ENCODE data around the gene RHO.
"Not testable (repeated sequence)": the region's sequence is repeated elsewhere in the genome, so short reads cannot be mapped to it uniquely, and the experiment has no call there.

The RHO gene

DNA sequence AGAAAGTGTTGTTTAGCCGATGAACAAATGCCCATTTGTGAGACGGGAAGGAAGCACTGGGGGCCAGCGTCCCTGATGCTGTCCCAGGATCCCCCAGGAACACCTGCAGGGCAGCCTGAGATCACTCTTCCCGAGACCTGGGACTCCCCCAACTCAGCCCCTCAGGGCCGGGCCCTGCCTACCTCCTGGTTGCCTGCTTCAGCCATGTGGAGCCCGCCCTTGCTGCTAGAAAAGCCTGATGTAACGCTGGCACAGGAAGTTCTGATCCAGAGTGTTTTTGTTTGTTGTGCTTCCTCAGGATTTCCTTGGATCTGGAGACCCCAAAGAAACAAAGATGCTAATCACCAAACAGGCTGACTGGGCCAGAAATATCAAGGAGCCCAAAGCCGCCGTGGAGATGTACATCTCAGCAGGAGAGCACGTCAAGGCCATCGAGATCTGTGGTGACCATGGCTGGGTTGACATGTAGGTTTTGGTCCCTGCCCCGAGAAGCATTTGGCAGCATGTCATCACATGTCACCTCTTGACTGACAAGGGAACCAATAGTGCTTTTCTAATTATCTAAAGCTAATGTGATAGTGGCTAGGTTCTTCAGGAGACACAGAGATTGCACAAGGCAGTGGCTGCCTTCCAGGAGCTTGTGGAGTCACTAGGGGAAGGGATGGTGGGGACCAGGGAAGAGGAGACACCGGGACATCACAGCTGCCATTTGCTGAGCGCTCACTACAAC, 28.7 kb upstream of the RHO start:
- not testable (repeated sequence) for DNase-seq (ENCODE audit: low spot score)

DNA sequence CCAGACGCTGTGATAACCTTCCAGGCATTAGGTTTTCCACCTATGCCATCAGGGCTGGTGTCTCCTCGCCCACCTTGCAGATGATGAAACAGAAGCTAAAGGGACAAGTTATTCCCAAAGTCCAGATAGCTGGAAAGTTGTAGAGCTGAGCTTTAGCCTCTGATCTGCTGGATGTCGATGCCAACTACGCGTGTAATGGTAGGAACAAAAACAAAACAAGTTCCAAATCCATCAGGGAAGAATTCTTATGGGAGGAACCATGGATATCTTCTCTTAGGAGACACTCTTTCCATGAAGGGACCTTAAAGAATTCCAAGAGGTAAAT, 28.1 kb upstream of the RHO start:
- no peak for DNase-seq (ENCODE audit: low spot score)

GRCh38 chr3:129501630-129502029, 26.8 kb upstream of the RHO start:
- DNase-seq (ENCODE audit: low spot score): no peak

DNA sequence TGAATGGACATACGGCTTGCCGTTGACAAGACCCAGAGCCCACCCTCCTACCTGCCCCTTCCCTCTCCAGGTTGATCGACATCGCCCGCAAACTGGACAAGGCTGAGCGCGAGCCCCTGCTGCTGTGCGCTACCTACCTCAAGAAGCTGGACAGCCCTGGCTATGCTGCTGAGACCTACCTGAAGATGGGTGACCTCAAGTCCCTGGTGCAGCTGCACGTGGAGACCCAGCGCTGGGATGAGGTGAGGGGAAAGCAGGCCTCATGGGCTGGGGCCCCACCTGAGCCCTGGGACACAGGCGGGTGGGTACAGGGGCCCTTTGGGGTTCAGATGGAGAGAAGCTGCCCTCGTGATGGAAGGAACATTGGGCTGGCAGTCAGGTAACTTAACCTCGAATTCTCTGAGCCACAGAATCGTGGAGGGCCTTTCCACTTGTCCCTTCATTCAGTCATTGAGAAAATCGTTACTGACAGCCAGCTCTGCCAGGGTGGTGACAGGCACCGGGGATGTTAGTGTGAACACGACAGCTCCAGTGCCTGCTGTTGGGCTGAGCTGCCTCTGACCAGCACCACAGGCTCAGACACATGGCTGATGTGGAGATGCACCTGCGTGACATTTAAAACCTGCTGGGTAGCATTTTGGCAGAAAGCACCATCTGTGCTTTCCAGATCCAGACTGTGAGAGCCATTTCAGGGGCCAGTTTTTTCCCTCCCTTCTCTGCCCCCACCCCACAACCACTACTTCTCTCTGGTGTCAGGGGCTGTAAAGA, 25.6 kb upstream of the RHO start:
- DNase-seq (ENCODE audit: low spot score): no peak

- DNase-seq (ENCODE audit: low spot score): no peak
Measured at GRCh38 chr3:129503471-129504291, 24.8 kb upstream of the RHO start.

DNA sequence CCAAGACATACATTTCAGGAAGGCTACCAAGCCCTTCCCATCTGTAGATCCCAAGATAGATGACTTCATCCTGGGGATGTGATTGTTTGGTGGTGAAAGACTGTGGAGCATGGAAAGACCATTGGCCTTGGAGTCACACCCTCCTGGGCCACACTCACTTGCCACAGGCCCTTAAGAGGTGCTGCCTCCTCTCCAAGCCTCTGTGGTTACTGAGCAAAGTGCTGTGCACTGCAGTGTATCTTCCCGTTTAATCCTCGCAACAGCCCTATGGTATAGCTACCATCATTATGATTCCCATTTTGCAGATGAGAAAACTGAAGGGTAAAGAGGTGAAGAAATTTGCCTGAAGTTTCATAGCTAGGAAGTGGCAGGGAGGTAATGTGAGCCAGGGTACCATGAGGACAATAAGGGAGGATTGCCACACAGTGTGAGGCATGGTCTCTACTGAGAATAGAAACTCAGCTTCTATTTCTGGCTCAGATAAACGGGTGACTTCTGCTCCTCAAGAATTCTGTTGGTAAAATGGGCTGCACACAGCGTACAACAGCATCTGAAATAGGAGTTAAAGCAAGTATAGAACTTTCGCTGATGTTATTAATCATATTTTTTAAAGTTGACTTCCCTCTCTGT, 23.9 kb upstream of the RHO start:
- no peak for DNase-seq (ENCODE audit: low spot score)

DNA sequence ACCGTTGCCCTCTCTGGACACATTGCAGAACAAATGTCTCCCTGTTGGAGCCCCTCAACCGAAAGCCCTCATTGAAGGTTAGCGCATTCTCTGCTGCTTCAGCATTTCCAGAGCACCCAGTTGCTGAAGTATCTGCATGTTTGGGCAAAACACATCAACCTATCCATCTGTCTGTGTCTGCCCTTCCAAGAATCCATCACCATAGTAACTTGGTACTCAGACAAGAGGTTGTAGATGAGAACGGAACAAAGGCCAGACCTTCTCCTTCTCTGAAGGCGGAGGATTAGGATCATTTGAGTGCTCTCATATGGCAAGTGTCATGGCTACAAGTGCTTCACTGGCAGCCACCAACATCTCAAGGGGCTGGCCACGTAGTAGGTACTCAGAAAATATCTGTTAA, 23.1 kb upstream of the RHO start:
- DNase-seq (ENCODE audit: low spot score): no peak

- no peak for DNase-seq (ENCODE audit: low spot score)
Measured at GRCh38 chr3:129506231-129506742, 22.2 kb upstream of the RHO start.

GRCh38 chr3:129507181-129507831, 21.1 kb upstream of the RHO start:
- no peak for DNase-seq (ENCODE audit: low spot score)

- DNase-seq (ENCODE audit: low spot score): no peak
Measured at GRCh38 chr3:129512595-129512994, 15.8 kb upstream of the RHO start.

DNA sequence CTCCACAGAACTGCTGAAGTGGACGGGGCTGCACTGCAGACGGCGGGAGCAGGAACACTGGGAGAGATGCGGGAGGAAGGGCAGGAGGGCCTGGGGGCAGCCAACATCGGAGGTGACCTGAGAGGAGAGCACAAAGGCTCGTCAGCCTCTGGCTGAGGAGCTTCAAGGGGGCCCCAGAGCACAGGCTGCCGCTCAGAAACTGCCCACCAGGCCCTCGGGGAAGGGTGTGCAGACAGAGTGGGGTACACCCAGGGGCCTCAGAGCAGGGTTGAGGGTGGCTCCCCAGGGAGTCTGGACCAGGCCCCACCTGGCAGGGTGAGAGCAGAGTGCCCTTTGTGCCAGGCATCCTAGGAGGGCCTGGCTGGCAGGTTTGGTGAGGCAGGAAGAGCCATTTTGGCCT, 14.7 kb upstream of the RHO start:
- DNase-seq (ENCODE audit: low spot score): no peak

DNA sequence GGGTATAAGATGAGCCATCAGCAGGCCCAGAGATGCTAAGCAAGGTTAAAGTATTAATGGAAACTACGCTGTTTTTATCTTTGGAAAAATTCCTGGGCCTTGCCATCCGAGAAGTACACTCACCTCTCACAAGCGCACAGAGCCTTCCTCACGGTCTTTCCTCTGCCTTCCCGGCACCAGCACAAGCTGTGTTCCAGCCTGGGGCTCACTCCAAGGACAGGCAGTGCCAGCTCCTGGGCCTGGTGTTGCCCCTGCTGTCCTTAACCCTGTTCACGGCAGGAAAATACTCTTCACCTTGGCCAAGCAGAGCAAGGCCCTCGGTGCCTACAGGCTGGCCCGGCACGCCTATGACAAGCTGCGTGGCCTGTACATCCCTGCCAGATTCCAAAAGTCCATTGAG, 14.3 kb upstream of the RHO start:
- DNase-seq (ENCODE audit: low spot score): no peak

DNA sequence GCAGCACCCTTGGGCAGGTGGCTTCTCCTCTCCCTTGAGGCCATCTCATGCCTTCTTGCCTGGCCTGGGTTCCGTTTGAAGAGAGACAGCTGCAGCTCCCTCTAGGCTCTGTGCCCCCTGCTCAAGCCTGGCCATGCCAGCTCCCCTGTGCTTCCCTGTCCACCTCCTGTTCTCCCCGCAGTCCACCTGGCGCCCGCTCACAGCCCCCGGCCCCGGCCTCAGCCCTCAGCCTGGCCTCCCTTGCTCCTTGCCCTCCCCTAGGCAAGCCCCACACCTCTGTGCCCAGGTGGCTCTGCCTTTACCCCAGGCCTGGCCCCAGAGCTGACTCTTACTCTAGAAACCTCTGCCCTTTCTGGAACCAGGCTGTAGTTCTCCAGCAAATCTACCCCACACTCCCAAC, 13.9 kb upstream of the RHO start:
- no peak for DNase-seq (ENCODE audit: low spot score)

- not testable (repeated sequence) for DNase-seq (ENCODE audit: low spot score)
Measured at GRCh38 chr3:129515108-129515820, 13.2 kb upstream of the RHO start.

GRCh38 chr3:129515821-129516432, 12.5 kb upstream of the RHO start:
- DNase-seq (ENCODE audit: low spot score): not testable (repeated sequence)

DNA sequence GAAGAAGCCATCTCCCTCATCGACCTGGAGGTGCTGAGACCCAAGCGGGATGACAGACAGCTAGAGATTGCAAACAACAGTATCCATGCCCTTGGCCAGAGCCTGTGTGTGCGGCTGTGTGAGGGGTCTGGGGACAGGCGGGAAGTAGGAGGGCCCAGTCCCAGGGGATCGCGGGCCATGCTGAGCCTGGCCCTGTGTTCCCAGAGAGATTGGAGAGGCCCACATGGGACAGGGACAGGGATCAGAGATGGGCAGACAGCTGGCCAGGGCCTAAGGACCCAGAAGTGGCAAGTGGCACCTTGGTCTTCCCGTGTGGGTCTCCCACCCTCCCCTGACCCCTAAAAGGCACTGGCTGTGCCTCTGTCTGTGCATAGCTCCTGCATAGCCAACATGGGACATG, 10.9 kb upstream of the RHO start:
- no peak for DNase-seq (ENCODE audit: low spot score)

DNA sequence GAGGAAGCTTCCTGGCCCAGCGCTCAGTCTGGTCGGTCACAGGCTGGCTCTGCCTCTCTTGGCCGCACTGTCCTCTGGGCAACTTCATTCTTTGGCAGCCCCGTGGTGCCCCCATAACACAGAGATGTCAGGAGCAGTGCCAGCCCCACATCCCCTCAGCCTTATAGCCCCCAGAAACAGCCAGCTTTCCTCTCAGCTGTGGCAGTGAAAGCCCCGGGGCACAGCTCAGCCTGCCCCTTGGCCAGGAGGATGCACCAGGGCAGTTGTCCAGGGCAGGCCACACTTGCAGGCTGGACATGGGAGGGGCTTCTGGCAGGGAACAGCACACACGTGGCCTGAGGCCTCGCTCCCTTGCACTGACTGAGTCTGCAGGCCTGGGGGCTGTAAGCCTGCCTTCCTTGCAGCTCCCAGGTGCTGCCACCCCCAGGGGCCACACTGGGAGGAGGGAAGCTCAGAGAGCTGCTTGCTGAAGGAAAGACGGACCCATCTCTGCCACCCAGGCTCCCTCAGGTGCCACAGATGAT, 10.3 kb upstream of the RHO start:
- no peak for DNase-seq (ENCODE audit: low spot score)

DNA sequence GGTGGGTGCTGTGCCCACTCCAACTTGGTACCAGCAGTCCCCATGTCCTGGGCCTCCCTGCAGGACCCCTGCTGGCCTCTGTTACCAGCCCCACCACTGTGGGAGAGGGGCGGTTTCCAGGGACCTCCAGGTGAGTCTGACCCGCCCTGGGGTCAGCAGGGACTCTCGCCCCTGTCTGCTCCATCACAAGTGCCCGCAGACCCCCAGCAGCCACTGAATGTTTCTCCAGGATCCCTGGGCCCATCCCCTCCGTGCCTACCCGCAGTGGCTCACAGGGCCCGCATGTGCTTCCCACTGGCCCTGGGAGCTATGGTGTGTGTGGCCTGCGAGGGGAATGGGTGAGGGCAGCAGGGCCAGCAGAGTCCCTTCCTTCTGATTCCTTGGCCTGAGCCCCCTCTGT, 9.9 kb upstream of the RHO start:
- no peak for DNase-seq (ENCODE audit: low spot score)

GRCh38 chr3:129519449-129519848, 9.0 kb upstream of the RHO start:
- DNase-seq (ENCODE audit: low spot score): no peak
